HL-60 (cell line): Measurements from ENCODE around the gene STOX2.

ENCODE experiments used
- GABPA ChIP-seq: IDR thresholded peaks from 2 replicates; pipeline ENCODE4 v1.6.1; 2012; ENCODE audit warnings: low read depth
- POLR2AphosphoS5 ChIP-seq: IDR thresholded peaks from 2 replicates; pipeline ENCODE4 v1.6.1; 2012; ENCODE audit warnings: low read depth
- REST ChIP-seq: IDR thresholded peaks from 2 replicates; pipeline ENCODE4 v1.6.1; 2012; ENCODE audit warnings: low read depth; ENCODE audit not compliant: insufficient replicate concordance
- SPI1 ChIP-seq: IDR thresholded peaks from 2 replicates; pipeline ENCODE4 v1.6.1; 2012; ENCODE audit warnings: low read depth, mild to moderate bottlenecking, borderline replicate concordance
- TF ChIP-seq, protein P1 (sequence below): IDR thresholded peaks from one replicate; pipeline ENCODE4 v1.5.1; 2011; ENCODE audit warnings: low read length, control low read depth, inconsistent platforms; ENCODE audit not compliant: insufficient read depth

DNA sequence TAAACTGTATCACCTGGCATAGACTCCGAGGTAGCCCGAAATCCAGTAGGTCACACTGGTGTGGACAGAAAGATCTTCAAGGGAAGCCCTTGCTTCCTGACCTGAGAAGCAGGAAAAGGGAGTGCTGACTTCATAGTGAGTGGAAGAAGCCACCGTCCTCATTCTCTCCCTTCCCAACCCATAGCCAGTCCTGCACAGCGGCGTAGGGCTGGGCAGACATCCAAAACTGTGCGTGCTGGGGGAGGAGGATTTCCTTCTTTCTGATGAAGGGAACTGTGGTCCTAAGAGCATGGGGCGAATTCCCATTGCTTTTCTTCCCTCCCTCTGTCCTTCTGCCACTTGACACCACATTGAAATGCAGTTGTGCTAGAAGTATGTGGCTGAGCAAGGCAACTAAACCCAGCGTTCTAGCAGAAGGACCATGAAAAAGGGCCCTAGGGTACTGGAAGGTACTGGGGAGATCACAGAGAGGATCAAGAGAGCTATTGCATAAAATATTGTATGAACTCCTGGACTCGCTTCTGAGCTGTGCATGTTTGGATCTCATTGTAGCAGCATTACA, 66.9 kb downstream of the STOX2 start:
- TF ChIP-seq POLR2AphosphoS5 (no peak), REST (no peak), GABPA (no peak), SPI1 (no peak)
- TF ChIP-seq, protein P1, sequence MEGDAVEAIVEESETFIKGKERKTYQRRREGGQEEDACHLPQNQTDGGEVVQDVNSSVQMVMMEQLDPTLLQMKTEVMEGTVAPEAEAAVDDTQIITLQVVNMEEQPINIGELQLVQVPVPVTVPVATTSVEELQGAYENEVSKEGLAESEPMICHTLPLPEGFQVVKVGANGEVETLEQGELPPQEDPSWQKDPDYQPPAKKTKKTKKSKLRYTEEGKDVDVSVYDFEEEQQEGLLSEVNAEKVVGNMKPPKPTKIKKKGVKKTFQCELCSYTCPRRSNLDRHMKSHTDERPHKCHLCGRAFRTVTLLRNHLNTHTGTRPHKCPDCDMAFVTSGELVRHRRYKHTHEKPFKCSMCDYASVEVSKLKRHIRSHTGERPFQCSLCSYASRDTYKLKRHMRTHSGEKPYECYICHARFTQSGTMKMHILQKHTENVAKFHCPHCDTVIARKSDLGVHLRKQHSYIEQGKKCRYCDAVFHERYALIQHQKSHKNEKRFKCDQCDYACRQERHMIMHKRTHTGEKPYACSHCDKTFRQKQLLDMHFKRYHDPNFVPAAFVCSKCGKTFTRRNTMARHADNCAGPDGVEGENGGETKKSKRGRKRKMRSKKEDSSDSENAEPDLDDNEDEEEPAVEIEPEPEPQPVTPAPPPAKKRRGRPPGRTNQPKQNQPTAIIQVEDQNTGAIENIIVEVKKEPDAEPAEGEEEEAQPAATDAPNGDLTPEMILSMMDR = no peak
